GM18502 (cell line): ENCODE results near the gene MS4A2.
"Not testable (repeated sequence)": the region's sequence is repeated elsewhere in the genome, so short reads cannot be mapped to it uniquely, and the experiment has no call there.

Experiments used
- ATAC-seq: cut with Tn5 transposase; IDR thresholded peaks from one replicate; pipeline ENCODE4 v1.9.1; 2021; ENCODE audit warnings: mild to moderate bottlenecking; ENCODE audit not compliant: unreplicated experiment, poor library complexity

The MS4A2 gene

DNA sequence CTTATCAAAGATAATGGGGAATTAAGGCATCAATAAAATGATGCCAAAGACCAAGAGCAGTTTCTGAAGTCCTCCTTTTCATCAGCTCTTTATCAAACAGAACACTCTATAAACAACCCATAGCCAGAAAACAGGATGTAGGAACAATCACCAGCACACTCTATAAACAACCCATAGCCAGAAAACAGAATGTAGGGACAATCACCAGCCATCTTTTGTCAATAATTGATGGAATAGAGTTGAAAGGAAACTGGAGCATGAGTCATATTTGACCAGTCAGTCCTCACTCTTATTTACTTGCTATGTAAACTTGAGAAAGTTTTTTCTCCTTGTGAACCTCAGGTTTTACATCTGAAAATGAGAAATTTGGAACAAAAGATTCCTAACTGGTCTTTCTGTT is 10.0 kb downstream of the MS4A2 start:
- ATAC-seq = no peak

DNA sequence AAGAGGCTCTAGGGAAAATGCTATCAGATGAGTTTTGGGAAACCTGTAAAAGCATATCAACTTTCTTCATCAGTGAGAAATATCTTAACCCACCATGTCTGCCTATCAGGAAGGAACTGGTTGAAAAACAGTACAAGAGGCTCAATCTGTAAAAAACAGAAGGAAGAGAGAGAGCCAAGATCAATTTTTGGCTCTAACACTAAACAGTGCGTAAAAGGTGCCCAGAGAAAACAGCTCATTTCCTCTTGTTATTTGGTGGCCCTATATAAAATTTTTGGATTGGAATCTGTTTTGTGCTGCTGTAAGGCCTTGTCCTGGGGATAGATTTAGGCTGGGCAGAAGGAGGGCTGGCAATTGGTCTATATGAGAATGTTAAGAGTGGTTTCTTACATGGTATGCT is 12.1 kb downstream of the MS4A2 start:
- ATAC-seq = no peak

- ATAC-seq = not testable (repeated sequence)
Observed at GRCh38 chr11:60101368-60101767, 12.9 kb downstream of the MS4A2 start.

GRCh38 chr11:60104471-60105115 is 16.1 kb downstream of the MS4A2 start:
- not testable (repeated sequence) for ATAC-seq

DNA sequence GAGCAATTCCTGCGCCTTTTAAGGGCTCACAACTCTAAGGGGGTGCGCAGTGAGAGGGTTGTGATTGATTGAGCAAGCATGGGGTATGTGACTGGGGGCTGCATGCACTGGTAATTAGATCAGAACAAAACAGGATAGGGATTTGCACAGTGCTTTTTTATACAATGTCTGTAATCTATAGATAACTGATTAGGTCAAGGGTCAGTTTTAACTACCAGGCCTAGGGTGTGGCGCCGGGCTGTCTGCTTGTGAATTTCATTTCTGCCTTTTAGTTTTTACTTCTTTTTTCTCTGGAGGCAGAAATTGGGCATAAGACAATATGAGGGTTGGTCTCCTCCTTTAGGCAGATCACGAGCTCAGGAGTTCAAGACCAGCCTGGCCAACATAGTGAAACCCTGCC is 20.2 kb downstream of the MS4A2 start:
- ATAC-seq = not testable (repeated sequence)

DNA sequence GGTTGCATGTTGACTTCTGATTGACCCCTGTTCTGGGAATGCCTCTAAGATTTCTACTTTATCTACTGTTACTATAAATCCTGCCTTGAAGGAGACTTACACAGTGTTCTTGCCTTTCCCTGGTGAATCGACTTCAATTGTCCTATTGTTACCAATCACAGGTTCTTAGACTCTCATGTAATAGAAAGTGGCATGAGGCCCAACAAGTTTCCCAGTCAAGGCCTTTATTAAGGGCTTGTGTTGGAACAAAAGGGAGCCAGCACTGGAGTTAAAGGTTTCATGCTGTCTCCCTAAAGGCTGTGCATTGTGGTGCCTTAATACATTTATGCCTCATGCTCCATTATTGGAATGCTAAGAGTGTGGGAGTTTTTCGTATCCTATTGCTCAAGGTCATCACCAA is 23.3 kb downstream of the MS4A2 start:
- ATAC-seq = no peak

- ATAC-seq = no peak
Observed at GRCh38 chr11:60116996-60117790, 28.7 kb downstream of the MS4A2 start.

DNA sequence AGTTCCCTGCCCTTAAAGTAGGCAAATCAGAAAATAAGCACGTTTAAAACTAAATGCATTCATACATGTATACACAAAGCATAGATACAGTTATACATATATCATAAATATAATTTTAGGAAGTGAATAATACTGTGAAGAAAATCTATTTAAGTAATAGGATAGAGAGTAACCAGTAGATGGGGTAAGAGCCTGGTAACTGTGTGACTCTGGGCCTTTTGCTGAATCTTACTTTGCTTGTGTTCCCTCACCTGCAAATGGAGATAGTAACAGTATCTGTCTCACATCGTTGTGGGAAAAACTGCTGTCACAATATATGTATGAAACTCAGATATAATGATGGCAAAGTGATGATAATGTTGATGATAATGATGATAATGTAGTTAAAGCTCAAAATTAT is 29.9 kb downstream of the MS4A2 start:
- ATAC-seq = no peak

DNA sequence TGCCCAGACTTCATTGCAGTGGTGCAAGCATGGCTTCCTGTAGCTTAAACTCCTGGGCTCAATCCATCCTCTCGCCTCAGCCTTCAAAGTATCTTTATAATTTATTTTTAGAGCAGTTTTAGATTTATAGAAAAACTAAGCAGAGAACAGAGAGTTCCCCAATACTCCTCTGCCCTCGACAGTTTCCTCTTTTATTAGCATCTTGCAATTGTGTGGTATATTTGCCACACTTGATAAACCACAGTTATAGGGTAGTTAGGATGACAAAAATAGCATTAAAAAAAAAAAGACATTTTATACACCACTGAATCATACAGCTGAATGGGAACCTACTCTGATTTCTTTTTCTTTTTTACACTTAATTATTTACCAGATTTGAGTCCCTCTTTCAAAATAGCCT is 31.2 kb downstream of the MS4A2 start:
- no peak for ATAC-seq

DNA sequence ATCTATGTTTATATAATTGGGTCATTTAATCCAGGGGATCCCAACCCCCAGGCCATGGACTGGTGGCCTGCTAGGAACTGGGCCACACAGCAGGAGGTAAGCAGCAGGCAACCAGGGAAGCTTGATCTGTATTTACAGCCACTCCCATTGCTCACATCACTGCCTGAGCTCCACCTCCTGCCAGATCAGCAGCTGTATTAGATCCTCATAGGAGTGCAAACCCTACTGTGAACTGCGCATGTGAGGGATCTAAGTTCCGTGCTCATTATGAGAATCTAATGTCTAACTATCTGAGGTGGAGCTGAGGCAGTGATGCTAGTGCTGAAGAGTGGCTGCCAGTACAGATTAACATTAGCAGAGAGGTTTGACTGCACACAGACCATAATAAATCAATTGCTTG is 32.8 kb downstream of the MS4A2 start:
- ATAC-seq = no peak

GRCh38 chr11:60122414-60123036 is 34.1 kb downstream of the MS4A2 start:
- ATAC-seq = no peak

GRCh38 chr11:60124802-60125432 is 36.5 kb downstream of the MS4A2 start:
- ATAC-seq = no peak

GRCh38 chr11:60125956-60126585 is 37.6 kb downstream of the MS4A2 start:
- no peak for ATAC-seq

- ATAC-seq = no peak
Observed at GRCh38 chr11:60127311-60127811, 38.9 kb downstream of the MS4A2 start.

DNA sequence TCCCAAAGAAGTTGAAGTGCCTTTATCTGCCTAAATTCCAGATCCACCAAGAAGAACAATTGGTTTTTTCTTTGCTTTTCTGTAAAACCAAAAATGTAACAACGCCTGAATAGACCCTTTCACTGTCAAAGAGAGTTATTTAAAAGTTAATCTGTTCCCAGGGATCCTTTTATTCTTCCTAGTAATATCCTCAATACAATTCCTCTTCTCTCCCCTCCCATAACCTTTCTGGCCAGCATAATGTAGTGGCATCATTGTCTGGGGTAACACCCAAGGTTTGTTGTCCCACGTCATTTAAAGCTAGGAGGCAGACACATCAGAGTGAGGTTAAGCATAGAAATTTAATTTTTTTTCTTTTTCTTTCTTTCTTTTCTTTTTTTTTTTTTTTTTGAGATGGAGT is 39.9 kb downstream of the MS4A2 start:
- no peak for ATAC-seq

- not testable (repeated sequence) for ATAC-seq
Observed at GRCh38 chr11:60128866-60129265, 40.4 kb downstream of the MS4A2 start.

- no peak for ATAC-seq
Observed at GRCh38 chr11:60129853-60130252, 41.4 kb downstream of the MS4A2 start.

GRCh38 chr11:60130496-60130895 is 42.0 kb downstream of the MS4A2 start:
- no peak for ATAC-seq

DNA sequence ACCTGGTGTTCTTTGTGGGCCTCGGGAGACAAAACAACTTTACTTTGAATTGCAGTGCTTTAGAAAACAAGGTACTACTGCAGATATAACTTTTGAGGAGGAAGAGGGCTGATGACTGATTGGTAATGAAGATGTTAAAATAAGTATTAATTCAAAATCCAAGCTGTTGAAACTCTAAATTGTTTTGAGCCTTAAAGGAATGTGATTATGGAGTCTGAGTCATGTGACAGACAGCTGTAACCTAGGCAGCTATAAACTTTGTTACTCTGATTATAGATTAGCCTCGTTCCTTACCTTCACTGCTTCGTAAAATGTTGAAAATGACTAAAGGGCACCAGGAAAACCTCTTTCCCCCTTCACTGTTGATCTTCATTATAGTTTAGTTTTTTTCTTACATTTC is 43.4 kb downstream of the MS4A2 start:
- no peak for ATAC-seq

DNA sequence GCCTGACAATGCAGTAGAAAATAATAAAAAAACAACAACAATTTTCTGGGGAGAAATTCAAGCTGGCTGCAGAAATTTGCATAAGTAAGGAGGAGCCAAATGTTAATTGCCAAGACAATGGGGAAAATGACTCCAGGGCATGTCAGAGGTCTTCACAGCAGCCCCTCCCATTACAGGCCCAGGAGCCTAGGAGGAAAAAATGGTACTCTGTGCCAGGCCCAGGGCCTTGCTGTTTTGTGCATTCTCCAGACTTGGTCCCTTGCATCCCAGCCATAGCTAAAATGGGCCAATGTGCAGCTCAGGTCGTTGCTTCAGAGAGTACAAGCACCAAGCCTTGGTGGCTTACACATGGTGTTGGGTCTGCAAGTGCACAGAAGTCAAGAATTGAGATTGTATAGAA is 45.5 kb downstream of the MS4A2 start:
- ATAC-seq = no peak
